ENCODE measurements around the gene FSCN2.
A peak's percentile ranks its signal among the peaks of the same experiment; 100 is the strongest.

The FSCN2 gene

GRCh38 chr17:81540676-81541027, 12.5 kb downstream of the FSCN2 start:
- DNase-seq: no peak

GRCh38 chr17:81541123-81541522, 12.9 kb downstream of the FSCN2 start:
- DNase-seq: no peak

- DNase-seq: no peak
These were observed 14.5 kb downstream of the FSCN2 start for GRCh38 chr17:81542431-81543338.

- DNase-seq: no peak
These were observed 15.1 kb downstream of the FSCN2 start for GRCh38 chr17:81543339-81543675.

GRCh38 chr17:81543756-81544155, 15.6 kb downstream of the FSCN2 start:
- DNase-seq: no peak

DNA sequence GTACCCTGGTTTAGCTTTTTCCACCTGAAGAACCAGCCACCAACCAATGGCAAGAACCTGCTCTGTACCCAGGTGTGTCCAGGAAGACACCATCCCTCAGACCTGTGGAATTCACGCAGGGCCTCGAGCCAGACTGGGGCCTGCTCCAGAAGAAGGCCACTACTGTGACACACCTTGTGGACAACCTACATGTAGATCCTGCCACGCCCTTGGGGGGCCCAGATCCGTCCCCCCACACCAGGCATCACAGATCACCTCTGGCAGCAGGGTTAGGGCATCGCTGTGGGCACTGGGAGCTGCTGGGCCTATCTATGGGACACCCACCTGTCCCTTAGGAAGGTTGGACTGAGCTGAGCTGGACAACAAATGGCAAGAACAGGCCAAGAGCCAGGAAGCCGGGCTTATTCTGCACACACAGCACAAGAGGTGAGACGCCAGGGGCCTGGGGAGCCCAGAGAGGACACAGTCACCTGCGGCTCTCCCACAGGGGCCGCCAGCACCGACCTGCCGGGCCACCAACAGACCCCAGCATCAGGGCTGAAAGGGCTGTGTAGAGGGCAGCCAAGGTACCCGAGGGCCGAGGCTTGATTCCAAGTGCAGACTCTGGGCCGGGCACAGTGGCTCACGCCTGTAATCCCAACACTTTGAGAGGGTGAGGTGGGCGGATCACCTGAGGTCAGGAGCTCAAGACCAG, 16.3 kb downstream of the FSCN2 start:
- no peak for DNase-seq

DNA sequence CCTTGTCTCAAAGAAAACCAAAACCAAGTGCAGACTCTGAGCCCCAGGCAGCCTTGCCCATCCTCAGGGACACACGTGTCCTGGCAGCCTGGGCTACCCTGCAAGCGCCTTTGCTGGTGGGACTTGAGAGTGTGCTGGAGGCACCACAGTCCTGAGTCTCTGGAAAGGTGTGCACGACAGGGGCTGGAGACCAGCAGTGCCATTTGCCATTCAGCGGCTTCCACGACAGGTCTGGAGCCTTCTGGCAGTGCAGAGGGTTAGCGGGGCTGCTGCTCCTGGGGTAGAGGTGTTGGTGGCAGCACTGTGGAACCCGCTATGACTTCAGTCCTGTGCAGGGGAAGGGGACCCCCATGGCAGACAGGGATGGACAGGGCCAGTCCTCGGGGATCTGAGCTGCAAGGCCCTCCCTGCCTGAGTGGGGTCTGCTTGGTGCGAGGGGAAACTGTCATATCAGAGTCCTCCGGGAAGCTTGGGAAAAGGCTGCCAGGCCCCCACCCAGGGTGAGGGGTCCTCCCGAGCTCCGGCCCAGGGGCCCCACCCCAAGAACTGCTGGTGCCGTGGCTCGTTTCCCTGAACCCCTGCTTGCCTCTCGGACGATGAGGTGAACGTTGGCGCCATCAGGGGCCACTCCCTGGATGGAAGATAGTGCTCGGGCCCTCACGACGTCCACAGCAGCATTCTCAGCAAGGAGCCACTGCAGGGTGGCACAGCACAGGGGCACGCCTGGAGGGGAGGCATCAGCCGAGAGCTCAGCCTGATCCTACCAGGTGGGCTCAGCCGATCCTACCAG, 17.2 kb downstream of the FSCN2 start:
- no peak for DNase-seq

DNA sequence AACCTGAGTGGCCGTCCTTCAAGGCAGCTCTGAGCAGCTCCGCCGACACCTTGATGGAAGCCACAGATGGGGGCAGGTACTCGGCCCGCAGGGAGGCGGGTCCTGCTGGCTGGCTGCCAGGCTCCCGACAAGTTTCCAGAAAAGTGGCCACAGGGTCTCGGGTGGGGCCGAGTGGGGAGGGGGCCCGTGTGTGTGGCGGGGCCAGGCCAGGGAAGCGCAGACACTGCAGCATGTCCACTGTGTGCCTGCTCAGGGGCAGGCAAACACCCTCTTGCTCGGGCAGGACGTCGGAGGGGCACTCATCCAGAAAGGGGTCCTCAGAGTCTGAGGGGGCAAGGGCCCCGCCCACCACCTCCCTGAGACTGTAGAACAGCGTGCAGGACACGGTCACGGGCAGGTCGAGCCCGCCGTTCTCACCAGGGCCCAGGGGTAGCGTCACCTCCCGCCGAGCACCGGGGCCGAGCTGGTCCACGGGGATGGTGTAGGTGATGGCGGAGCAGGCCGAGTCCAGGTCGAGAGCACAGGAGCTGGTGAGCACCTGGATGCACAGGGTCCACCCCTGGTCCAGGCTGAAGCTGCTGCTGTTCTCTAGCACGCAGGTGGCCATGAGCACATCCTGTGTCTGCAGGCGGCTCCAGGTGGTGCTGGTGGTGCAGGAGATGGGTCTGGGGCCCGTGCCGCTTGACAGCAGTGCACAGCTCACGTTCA, 18.9 kb downstream of the FSCN2 start:
- no peak for DNase-seq

GRCh38 chr17:81547614-81547982, 19.4 kb downstream of the FSCN2 start:
- DNase-seq: no peak

DNA sequence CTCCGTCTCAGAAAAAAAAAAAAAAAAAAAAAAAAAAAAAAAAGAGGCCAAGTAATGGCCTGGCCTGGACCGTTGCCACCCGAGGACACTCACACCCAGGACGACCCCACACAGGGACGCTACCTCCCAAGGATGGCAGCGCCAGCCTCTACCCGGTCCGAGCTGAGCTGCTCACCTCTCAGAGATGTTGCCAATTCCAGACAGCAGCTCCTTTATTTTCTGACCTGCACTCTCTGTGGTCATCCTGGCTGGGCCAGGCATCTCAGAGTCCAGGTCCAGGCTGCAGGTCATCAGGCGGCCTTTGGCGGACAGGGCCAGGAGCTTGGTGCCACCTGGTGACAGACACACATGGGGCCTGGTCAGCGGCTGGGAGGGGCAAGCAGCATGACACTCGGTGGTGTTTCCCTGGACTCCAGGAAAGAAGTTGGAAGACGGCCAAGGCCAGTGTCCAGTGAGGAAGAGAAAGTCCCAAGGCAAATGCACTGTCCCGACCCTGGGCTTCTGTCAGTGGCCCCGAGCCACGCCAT, 20.9 kb downstream of the FSCN2 start:
- DNase-seq: no peak

- DNase-seq: no peak
These were observed 21.6 kb downstream of the FSCN2 start for GRCh38 chr17:81549826-81550225.

DNA sequence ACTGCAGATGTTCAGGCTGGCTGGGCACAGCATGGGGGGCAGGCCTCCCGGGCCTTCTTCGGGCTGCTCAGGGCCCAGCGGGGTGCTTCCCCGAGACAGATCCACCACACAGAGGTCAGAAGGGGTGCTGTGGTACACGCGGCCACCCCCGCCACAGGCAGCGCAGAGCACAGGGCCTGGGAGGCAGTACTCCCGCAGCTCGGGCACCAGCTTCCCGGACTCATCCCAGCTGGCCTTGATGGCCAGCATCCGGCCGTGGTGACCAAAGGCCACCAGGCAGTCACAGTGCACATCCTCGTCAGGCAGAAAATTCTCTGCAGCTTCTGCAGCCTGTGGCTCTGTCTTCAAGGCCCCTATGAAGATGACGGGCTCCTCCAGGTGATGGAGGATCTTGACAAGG, 22.1 kb downstream of the FSCN2 start:
- DNase-seq: no peak

GRCh38 chr17:81550830-81551457, 22.8 kb downstream of the FSCN2 start:
- no peak for DNase-seq

- DNase-seq: no peak
These were observed 23.5 kb downstream of the FSCN2 start for GRCh38 chr17:81551458-81552243.

DNA sequence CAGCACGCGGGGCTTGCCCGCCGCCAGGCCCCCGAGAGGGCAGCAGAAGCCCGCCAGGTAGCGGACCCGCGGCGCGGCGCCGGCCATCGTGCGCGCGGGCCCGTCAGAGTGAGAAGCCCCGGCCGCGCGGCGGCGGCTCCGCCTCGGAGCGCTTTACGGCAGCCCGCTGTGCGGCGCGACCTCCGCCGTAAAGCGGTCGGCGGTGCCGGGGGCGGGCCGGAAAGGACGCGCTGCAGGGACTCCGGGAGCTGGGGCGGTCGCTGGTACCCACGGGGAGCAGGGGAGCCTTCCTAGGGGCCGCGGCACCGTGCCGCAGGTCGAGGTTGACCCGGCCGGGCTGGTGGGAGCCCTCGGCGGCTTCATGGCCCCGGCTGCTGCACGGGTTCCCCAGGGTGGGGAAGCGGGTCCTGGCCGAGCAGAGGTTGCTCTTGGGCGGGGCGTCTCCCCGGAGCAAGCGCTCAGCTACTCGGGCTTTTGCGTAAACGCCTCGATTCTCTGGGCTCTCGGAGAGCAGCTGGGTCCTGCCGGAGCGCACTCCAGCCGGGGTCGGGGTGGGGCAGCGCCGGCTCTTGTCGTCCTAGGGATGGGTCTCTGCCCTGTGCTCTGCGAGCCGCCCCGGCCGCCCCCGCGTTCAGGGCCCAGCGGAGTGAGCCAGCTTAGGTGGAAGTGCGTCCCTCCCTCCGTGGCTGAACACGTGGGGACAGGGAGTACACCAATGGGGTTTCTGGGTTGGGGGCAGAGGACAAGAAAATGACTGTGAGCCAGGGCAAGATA, 24.3 kb downstream of the FSCN2 start, which contains the start of gene FAAP100:
Gene FAAP100 (minus strand): TSS at position 110 of the 774 bp plus-strand sequence. CDS start 23 bp downstream, at position 87.
- DNase-seq: peak; percentile 68 to 93 (median 83)

DNA sequence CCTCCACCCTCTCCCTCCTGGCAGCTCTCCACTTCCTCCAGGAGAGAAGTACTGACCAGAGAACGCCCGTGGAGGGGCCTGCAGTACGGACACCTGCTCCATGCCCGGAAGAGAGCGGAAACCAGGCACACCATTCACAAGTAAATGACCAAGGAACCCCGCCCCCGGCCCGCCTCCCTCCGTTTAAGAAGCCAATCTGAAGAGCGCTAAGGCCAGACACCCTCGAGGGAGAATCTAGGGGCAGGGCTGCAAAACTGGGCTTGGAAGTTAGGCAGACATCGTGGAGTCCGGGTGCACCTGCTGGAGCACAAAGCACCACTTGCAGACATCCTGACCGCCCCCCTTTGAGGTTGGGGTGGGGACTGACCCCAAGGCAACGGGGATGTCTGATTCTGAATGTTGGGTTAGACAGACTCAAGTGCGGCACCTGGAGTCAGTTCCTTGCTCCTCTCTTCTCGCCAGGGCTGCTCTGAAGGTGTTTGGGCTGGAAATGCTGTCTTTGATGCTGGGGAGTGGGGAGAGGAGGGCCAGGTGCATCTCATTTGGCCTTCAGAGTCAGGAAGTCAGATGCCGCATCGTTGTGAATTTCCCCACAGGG, 24.9 kb downstream of the FSCN2 start:
- DNase-seq: peak; percentile 73 to 86 (median 82)

- DNase-seq: peak in 1 of 6 experiments; percentile 20
These were observed 25.5 kb downstream of the FSCN2 start for GRCh38 chr17:81553616-81554181.

GRCh38 chr17:81556175-81556691, 28.1 kb downstream of the FSCN2 start:
- DNase-seq: no peak

- no peak for DNase-seq
These were observed 28.7 kb downstream of the FSCN2 start for GRCh38 chr17:81556863-81557262.

Data from stimulated activated naive CD4-positive, alpha-beta T cell (primary cell).